GM12892 (cell line): ENCODE measurements around the gene DRD4.

Source experiments
- POLR2A ChIP-seq: IDR thresholded peaks from 2 replicates; pipeline ENCODE4 v1.6.1; 2011; ENCODE audit warnings: low read depth, low read length, control low read depth
- POLR2AphosphoS5 ChIP-seq: IDR thresholded peaks from 2 replicates; pipeline ENCODE4 v1.6.1; 2011; ENCODE audit warnings: low read depth, low read length, control low read depth
- TAF1 ChIP-seq: IDR thresholded peaks from 2 replicates; pipeline ENCODE4 v1.6.1; 2011; ENCODE audit warnings: low read depth, mild to moderate bottlenecking, control low read depth, low read length, borderline replicate concordance

DNA sequence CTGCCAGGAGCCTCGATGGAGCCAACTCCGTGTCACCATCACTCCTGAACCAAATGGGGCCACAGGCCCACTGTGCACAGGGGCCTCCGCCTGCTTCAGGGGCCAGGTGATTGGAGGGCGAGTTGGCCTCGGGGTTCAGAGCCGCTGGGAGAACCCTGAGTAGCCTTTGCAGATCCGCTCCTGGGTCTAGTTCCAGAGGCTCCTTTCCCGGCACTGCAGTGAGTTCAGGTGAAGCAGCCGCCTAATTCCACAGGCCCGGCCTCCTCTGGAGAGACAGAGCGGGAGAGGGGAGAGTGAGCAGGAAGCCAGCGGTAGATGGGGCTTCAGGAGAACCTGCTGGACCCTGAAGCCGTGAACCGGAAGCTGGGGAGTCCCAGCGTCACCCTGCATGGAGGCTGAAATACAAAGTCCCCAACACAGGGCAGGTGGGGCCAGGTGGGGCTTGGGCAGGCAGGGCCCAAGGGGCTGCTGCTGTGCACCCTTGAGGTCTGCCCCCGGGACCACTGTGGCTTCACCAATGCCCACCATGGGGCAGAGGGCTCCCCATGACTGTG lies 22.5 kb downstream of the DRD4 start:
- TF ChIP-seq POLR2A: no peak
- TF ChIP-seq POLR2AphosphoS5: no peak
- TF ChIP-seq TAF1: no peak
